Glomerular visceral epithelial cell (primary cell): ENCODE data around the gene GALNT15.

Experiments used
- DNase-seq: peaks from one replicate; pipeline ENCODE4 v3.0.0-alpha.2; 2016; ENCODE audit errors: extremely low spot score

GALNT15 gene

GRCh38 chr3:16186086-16186485 lies 11.6 kb downstream of the GALNT15 start:
- no peak for DNase-seq

DNA sequence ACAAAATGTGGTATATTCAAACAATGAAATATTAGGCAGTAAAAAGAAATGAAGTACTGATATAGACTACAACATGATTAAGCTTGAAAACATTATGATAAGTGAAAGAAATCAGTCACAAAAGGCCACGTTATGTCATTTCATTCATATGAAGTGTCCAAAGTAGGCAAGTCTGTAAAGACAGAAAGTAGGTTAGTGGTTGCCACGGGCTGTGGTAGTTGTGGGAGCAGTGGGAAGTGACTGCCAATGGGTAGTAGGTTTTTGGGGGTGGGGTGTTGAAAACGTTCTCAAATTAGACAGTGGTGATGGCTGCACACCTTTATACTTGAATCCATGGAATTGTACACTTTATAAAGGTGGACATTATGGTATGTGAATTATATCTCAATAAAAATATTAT lies 12.1 kb downstream of the GALNT15 start:
- DNase-seq: no peak

- no peak for DNase-seq
These were observed 12.8 kb downstream of the GALNT15 start for GRCh38 chr3:16187213-16187790.

- DNase-seq: no peak
These were observed 13.6 kb downstream of the GALNT15 start for GRCh38 chr3:16188071-16188470.

GRCh38 chr3:16189201-16189600 lies 14.7 kb downstream of the GALNT15 start:
- no peak for DNase-seq

GRCh38 chr3:16190704-16191103 lies 16.2 kb downstream of the GALNT15 start:
- DNase-seq: no peak

DNA sequence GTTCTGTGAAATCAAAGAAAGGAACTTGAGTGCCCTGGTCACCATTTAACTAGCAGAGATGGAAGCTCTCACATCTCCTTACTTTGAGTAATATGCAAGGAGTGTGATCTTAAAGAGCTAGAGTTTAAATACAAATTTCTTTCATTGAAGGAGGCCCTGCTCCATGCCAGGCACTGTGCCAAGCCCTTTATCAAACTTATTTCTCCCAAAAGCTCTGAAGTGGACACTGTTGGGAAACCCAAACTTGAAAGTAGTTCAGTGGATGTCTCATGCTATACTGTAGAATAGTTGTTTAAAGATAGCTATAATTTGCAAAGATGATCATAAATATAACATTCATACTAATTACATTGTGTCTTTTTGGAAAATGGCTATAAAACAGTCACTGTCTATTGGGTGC lies 17.1 kb downstream of the GALNT15 start:
- no peak for DNase-seq

DNA sequence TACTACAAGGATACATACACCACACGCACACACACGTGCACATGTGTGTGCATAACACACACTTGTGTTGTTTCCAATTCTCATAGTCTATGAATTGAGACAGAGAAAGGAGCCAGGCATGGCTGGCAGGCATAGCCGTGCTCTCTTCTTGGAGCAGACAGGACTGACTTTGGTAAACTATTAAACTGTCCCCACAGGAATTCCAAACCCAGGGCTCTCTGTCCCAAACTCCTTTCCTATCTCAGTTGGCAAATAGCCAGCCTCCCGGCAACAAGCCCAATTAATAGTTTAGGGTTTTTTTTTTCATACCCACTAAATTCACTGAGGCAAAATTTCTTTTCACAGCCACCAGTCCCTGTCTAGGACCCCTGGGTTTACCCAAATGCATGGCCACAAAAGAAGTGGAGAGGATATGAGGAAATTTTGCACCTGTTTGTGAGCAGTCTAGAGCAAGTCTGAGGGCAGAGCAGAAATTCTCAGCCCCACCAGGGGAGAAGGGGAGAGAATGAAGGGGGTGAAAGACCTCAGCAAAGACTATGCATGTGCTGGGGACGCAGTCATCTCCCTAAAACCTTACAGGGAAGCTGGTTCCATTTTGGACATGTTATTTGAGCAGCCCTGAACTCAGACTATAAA lies 17.8 kb downstream of the GALNT15 start:
- no peak for DNase-seq

- DNase-seq: no peak
These were observed 23.9 kb downstream of the GALNT15 start for GRCh38 chr3:16198427-16198826.

DNA sequence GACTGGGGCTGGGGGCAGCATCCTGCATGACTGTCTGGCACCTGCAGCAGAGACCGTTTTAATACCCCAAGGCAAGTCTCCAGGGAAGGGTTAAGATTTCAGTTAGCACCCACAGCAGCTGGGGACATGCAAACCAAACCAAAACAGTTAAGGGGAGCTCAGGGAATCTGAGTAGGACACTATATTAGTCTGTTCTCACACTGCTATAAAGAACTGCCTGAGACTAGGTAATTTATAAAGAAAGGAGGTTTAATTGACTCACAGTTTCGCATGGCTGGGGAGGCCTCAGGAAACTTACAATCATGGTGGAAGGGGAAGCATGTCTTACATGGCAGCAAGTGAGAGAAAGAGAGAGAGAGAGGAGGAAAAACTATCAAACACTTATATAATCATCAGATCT lies 25.3 kb downstream of the GALNT15 start:
- DNase-seq: no peak

DNA sequence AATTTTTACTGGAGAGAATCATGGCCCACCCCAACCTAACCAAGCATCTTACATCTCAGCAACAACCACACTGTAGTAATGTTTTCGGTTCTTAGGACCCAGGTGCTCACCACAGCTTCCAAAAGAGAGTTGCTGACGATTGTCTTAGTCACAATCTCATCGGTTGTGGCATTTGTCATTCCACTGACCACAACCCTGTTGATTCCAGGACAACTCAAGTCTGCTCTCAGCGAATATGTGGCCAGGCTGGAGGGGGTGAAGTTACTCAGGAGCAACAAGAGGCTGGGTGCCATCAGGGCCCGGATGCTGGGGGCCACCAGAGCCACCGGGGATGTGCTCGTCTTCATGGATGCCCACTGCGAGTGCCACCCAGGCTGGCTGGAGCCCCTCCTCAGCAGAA lies 25.9 kb downstream of the GALNT15 start:
- peak; percentile 68 for DNase-seq

- peak; percentile 30 for DNase-seq
These were observed 28.6 kb downstream of the GALNT15 start for GRCh38 chr3:16203031-16203430.

DNA sequence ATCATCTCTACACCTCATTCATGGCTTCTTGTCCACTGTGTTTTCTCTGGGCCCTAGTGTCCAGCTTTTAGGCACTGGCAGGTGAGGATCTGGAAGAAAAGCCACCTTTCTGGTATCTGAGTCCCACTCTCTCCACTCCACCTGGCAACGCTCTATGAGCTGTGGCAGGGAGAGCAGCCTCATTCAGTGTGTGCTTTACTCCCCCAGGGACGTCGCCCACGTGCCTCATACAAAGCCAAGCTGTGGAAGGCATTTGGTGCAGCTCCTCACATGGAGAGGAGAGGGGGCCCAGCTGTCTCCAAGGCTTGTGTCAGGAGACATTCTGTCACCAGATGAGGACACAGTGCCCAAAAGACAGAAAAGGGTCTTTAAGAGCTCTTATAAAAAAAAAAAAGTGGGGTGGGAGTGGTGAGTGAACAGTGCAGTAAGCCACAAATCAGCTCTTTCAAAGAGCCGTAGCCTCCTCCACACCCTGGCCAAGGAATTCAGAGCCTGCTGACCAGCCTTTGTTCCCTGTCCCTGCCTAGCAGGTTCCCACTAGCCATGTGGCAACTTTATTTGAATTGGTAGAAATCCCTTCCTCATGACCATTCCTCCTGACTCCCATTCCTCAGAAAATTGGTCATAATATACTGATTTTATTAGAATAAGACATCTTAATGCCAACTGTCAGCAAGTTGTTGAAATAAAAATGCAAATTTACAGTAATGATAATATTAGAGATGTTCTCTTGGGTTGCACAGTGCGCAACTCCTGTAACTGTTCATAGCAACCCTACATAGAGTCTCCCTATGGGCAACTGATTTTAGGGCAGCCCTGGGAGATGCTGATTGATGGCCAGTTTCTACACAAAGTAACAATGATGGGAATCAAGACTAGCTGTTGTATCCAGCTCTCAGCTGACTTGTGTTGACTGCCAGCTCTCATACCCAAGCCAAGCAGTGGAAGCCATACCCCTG lies 29.5 kb downstream of the GALNT15 start:
- no peak for DNase-seq

DNA sequence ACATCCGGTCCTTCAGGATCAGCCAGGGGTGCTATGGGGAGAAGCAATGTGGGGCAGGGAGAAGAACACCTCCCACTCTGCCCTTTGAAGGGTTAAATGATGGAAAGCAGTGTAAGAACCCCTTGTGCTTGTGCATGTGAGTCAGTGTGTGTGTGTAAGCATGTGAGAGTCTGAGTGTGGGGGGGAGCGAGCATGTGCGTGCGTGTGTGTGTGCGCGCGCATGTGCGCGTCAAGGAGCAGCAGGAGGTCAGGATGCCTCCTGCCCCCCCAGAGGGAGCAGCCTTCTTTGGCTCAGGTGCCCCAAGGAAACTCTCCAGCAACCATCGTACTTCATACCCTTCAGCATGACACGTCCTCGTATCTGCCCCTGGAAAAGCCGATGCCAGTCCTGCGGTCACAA lies 30.3 kb downstream of the GALNT15 start:
- no peak for DNase-seq

DNA sequence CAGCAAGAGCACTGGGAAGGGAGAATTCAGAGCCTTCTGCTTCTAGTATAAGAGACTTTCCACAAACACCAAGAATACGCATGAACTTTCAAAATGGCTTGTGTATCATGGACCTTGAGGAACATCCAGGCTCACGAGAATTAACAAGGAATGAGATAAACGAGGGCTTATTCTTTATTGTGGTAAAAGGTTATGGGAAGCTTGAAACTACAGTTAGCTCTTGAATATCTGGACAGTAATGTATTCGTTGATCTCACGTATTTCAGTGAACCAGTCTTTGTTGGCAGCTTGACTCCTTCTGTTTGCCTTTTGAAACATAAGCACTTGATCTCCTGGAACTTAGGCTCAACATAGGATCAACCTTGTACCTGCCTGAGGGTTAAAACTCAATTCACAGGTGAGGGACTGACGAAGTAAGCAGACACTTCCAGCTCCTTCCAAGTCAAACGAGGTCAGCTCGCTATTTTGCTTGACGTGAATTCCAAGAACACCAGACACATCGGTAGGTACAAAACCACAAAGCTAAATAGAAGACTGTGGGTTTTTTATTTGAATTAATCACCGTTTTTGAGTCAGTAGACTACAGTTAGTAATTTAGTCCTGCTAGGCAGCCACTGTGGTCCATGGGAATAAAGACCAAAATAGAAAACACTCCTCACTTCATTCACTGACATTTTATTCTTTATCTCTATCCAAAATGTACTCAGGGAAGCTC lies 30.8 kb downstream of the GALNT15 start:
- DNase-seq: peak; percentile 56

- DNase-seq: no peak
These were observed 32.6 kb downstream of the GALNT15 start for GRCh38 chr3:16207031-16207430.

GRCh38 chr3:16211176-16211904 lies 36.9 kb downstream of the GALNT15 start:
- DNase-seq: no peak

DNA sequence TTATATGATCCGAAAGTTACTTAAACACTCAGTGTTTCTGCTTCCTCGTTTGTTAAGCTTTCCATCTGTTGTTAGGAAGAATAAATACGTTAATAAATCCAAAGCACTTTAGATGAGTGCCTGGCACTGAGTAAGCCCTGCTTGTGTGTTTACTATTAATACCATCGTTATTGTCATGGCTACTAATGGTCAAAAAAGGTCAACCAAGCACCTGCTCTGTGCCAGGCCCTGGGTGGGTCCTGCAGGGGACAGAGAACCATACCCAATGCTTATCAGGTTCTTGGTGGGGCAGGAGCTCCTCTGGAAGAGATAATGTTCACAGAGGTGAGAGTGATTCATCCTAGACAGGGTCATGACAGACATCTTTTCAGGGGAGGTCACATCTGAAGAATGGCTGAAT lies 39.9 kb downstream of the GALNT15 start:
- DNase-seq: no peak

GRCh38 chr3:16216373-16216935 lies 42.0 kb downstream of the GALNT15 start:
- no peak for DNase-seq

GRCh38 chr3:16219777-16220176 lies 45.3 kb downstream of the GALNT15 start:
- DNase-seq: no peak

DNA sequence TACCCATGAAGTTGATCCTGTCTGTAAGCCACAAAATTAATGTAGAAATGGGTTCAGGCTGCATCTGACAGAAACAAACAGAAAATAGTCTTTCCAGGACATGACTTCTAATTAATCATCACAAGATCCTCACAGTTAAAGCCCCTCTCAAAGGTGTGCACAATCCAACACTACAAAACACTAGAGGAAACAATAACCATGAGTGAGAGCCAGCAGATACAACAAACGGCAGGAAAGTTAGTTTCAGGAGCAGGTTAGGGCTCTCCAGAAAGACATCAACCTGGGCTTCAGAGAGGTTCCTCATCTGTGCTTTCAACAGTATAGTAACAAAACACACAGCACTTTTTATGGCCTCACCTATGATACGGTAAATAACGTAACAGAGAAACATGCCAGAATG lies 47.5 kb downstream of the GALNT15 start:
- DNase-seq: no peak
